ENCODE data around the gene ETF1.

ETF1 gene

DNA sequence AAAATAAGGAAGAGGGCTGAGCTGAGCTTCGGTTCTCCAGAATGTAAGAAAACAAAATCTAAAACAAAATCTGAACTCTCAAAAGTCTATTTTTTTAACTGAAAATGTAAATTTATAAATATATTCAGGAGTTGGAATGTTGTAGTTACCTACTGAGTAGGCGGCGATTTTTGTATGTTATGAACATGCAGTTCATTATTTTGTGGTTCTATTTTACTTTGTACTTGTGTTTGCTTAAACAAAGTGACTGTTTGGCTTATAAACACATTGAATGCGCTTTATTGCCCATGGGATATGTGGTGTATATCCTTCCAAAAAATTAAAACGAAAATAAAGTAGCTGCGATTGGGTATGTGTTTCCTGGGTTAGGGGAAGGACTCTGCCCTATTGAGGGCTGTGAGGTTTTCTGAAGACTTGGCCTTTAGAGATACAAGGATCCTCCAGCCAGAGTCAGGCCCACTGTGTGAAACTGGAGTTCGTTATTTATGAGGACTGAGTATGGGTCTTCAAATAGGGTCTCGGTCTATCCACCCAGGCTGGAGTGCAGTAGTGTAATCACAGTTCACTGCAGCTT lies 74.0 kb downstream of the ETF1 start:
- TF ChIP-seq, protein P1, sequence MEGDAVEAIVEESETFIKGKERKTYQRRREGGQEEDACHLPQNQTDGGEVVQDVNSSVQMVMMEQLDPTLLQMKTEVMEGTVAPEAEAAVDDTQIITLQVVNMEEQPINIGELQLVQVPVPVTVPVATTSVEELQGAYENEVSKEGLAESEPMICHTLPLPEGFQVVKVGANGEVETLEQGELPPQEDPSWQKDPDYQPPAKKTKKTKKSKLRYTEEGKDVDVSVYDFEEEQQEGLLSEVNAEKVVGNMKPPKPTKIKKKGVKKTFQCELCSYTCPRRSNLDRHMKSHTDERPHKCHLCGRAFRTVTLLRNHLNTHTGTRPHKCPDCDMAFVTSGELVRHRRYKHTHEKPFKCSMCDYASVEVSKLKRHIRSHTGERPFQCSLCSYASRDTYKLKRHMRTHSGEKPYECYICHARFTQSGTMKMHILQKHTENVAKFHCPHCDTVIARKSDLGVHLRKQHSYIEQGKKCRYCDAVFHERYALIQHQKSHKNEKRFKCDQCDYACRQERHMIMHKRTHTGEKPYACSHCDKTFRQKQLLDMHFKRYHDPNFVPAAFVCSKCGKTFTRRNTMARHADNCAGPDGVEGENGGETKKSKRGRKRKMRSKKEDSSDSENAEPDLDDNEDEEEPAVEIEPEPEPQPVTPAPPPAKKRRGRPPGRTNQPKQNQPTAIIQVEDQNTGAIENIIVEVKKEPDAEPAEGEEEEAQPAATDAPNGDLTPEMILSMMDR (IDR thresholded peaks at IDR 0.05; ENCODE audit: low read depth, low read length): no peak
- DNase-seq (ENCODE audit: low read depth in 2 of 2): no peak

DNA sequence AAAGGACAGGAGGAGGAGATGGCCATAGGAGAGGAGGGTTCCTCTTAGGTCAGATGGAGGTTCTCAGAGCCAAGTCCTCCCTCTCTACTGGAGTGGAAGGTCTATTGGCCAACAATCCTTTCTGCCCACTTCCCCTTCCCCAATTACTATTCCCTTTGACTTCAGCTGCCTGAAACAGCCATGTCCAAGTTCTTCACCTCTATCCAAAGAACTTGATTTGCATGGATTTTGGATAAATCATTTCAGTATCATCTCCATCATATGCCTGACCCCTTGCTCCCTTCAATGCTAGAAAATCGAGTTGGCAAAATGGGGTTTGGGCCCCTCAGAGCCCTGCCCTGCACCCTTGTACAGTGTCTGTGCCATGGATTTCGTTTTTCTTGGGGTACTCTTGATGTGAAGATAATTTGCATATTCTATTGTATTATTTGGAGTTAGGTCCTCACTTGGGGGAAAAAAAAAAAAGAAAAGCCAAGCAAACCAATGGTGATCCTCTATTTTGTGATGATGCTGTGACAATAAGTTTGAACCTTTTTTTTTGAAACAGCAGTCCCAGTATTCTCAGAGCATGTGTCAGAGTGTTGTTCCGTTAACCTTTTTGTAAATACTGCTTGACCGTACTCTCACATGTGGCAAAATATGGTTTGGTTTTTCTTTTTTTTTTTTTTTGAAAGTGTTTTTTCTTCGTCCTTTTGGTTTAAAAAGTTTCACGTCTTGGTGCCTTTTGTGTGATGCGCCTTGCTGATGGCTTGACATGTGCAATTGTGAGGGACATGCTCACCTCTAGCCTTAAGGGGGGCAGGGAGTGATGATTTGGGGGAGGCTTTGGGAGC lies 74.7 kb downstream of the ETF1 start:
- TF ChIP-seq, protein P1 (IDR thresholded peaks at IDR 0.05; ENCODE audit: low read depth, low read length): no peak
- peak; percentile 47 to 75 for DNase-seq (ENCODE audit: low read depth in 2 of 2)

More for the DNA sequence above, 74.0 kb downstream of the ETF1 start:
- no peak overlapping the region for H3K4me3 ChIP-seq (replicated peaks in 1 of 2; ENCODE audit: low read depth in 2 of 2, low read length in 2 of 2)

DNA sequence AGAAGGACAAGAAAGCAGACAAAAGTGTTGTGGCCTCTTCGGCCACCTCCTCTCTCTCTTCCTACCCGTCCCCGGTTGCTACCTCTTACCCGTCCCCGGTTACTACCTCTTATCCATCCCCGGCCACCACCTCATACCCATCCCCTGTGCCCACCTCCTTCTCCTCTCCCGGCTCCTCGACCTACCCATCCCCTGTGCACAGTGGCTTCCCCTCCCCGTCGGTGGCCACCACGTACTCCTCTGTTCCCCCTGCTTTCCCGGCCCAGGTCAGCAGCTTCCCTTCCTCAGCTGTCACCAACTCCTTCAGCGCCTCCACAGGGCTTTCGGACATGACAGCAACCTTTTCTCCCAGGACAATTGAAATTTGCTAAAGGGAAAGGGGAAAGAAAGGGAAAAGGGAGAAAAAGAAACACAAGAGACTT lies 75.3 kb downstream of the ETF1 start:
- TF ChIP-seq, protein P1 (IDR thresholded peaks at IDR 0.05; ENCODE audit: low read depth, low read length): no peak
- DNase-seq (ENCODE audit: low read depth in 2 of 2): no peak
- peak overlapping the region; percentile 2 to 76 for H3K4me3 ChIP-seq (replicated peaks in 1 of 2; ENCODE audit: low read depth in 2 of 2, low read length in 2 of 2)

More for the DNA sequence above, 74.7 kb downstream of the ETF1 start:
- no peak overlapping the region for H3K4me3 ChIP-seq (replicated peaks in 1 of 2; ENCODE audit: low read depth in 2 of 2, low read length in 2 of 2)

DNA sequence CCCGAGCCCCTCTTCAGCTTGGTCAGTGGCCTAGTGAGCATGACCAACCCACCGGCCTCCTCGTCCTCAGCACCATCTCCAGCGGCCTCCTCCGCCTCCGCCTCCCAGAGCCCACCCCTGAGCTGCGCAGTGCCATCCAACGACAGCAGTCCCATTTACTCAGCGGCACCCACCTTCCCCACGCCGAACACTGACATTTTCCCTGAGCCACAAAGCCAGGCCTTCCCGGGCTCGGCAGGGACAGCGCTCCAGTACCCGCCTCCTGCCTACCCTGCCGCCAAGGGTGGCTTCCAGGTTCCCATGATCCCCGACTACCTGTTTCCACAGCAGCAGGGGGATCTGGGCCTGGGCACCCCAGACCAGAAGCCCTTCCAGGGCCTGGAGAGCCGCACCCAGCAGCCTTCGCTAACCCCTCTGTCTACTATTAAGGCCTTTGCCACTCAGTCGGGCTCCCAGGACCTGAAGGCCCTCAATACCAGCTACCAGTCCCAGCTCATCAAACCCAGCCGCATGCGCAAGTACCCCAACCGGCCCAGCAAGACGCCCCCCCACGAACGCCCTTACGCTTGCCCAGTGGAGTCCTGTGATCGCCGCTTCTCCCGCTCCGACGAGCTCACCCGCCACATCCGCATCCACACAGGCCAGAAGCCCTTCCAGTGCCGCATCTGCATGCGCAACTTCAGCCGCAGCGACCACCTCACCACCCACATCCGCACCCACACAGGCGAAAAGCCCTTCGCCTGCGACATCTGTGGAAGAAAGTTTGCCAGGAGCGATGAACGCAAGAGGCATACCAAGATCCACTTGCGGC lies 75.9 kb downstream of the ETF1 start:
- TF ChIP-seq, protein P1 (IDR thresholded peaks at IDR 0.05; ENCODE audit: low read depth, low read length): no peak
- peak; percentile 33 to 71 for DNase-seq (ENCODE audit: low read depth in 2 of 2)
- H3K4me3 ChIP-seq (replicated peaks in 1 of 2; ENCODE audit: low read depth in 2 of 2, low read length in 2 of 2): peak overlapping the region; percentile 76 to 82

DNA sequence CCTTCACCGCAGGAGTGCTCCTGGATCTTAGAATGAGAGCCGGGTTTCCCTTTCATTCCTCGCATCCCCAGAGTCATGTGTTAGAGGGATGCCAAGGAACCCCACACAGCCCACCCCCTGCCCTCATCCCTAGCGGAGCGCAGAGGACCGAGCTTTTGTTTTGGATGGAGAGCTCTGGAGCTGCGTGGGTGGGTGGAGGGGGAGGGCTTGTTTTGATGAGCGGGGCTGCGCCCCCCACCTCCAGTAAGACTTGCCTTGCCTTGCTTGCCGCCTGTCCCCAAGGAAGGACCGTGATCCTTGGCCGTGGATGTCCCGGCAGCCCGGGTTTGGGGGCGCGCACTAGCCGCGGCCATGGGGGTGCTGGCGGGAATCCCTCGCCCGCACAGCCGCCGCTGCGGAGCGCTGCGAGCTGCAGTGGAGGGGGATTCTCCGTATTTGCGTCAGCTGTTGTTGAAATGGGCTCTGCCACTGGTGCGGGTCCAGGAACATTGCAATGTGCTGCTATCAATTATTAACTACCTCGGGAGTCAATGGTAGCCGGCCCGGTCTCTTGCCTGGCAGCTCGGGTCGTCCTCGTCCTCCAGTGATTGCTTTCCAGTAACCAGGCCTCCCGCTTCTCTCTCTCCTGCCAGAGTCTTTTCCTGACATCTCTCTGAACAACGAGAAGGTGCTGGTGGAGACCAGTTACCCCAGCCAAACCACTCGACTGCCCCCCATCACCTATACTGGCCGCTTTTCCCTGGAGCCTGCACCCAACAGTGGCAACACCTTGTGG lies 76.7 kb downstream of the ETF1 start:
- TF ChIP-seq, protein P1 (IDR thresholded peaks at IDR 0.05; ENCODE audit: low read depth, low read length): no peak
- peak overlapping the region; percentile 76 to 82 for H3K4me3 ChIP-seq (replicated peaks in 1 of 2; ENCODE audit: low read depth in 2 of 2, low read length in 2 of 2)
- peak; percentile 38 to 71 for DNase-seq (ENCODE audit: low read depth in 2 of 2)
